Stimulated activated naive CD4-positive, alpha-beta T cell treated with Interleukin-2 at 50 U/mL for 16 hours (primary cell): ENCODE data around the gene GBP1.
"Not testable (repeated sequence)": the region's sequence is repeated elsewhere in the genome, so short reads cannot be mapped to it uniquely, and the experiment has no call there.

Experiments
- DNase-seq: peaks from one replicate; lab custom pipeline; 2025; lab: John Stamatoyannopoulos, UW

GBP1 gene

GRCh38 chr1:89065079-89065868 is at the start of gene GBP1:
Gene GBP1 (minus strand): TSS chr1:89065208. CDS start chr1:89063234, 1,974 bp downstream.
- DNase-seq, result peak; percentile 23

- no peak for DNase-seq
These were observed 49.7 kb upstream of the GBP1 start for GRCh38 chr1:89114662-89115061.

GRCh38 chr1:89112871-89113613 is 48.0 kb upstream of the GBP1 start:
- DNase-seq, result no peak

GRCh38 chr1:89104687-89105086 is 39.7 kb upstream of the GBP1 start:
- no peak for DNase-seq

GRCh38 chr1:89104147-89104546 is 39.1 kb upstream of the GBP1 start:
- DNase-seq, result no peak

- no peak for DNase-seq
These were observed 37.0 kb upstream of the GBP1 start for GRCh38 chr1:89102021-89102420.

- DNase-seq, result no peak
These were observed 35.4 kb upstream of the GBP1 start for GRCh38 chr1:89100412-89100811.

GRCh38 chr1:89098857-89099256 is 33.8 kb upstream of the GBP1 start:
- DNase-seq, result no peak

GRCh38 chr1:89095737-89096136 is 30.7 kb upstream of the GBP1 start:
- no peak for DNase-seq

GRCh38 chr1:89089962-89090361 is 25.0 kb upstream of the GBP1 start:
- DNase-seq, result no peak

- no peak for DNase-seq
These were observed 23.6 kb upstream of the GBP1 start for GRCh38 chr1:89088572-89088971.

GRCh38 chr1:89087241-89087640 is 22.2 kb upstream of the GBP1 start:
- DNase-seq, result no peak

- DNase-seq, result peak; percentile 11
These were observed 20.8 kb upstream of the GBP1 start for GRCh38 chr1:89085781-89086180.

- DNase-seq, result no peak
These were observed 16.0 kb upstream of the GBP1 start for GRCh38 chr1:89081005-89081404.

- not testable (repeated sequence) for DNase-seq
These were observed 15.1 kb upstream of the GBP1 start for GRCh38 chr1:89080068-89080467.

GRCh38 chr1:89072466-89073065 is 7.6 kb upstream of the GBP1 start:
- not testable (repeated sequence) for DNase-seq

- no peak for DNase-seq
These were observed 5.5 kb upstream of the GBP1 start for GRCh38 chr1:89070509-89070908.

- no peak for DNase-seq
These were observed 4.9 kb upstream of the GBP1 start for GRCh38 chr1:89069951-89070350.

GRCh38 chr1:89068291-89068690 is 3.3 kb upstream of the GBP1 start:
- DNase-seq, result no peak

GRCh38 chr1:89064632-89065031 is 376 bp downstream of the GBP1 start:
- no peak for DNase-seq

GRCh38 chr1:89063094-89063493 is 1.9 kb downstream of the GBP1 start:
- no peak for DNase-seq

- DNase-seq, result no peak
These were observed 4.9 kb downstream of the GBP1 start for GRCh38 chr1:89060091-89060490.

GRCh38 chr1:89051955-89052312 is 13.1 kb downstream of the GBP1 start:
- no peak for DNase-seq
